Small intestine (tissue), 7 donors: ENCODE data around the gene FLYWCH2. TPM values are rescaled to one million over a fixed set of nuclear protein-coding genes. Genes with fewer than 3 reads are reported as not detected.
A peak's percentile ranks its signal among the peaks of the same experiment; 100 is the strongest.
"Not testable (repeated sequence)": the region's sequence is repeated elsewhere in the genome, so short reads cannot be mapped to it uniquely, and the experiment has no call there.

Experiments used
- DNase-seq, 2 donors: peaks; one replicate each; pipeline versions ENCODE4 v3.0.0 to v3.0.0-alpha.2; 2013
- FAIRE-seq: peaks from 2 replicates; lab custom pipeline; 2012; peaks lifted over from hg19 to GRCh38; lab: Jason Lieb, UNC
- H3K27ac ChIP-seq, 3 donors: one replicate each; pipeline ENCODE4 v1.5.1; 2013; ENCODE audit warnings: low read length in 2 of 3, mild to moderate bottlenecking in 2 of 3, control low read depth in 1 of 3, inconsistent platforms in 1 of 3, low read depth in 1 of 3, moderate library complexity in 1 of 3
- H3K27me3 ChIP-seq, 3 donors: one replicate each; pipeline ENCODE4 v1.6.1; 2013; ENCODE audit warnings: low read length in 3 of 3, inconsistent platforms in 1 of 3; ENCODE audit not compliant: control insufficient read depth in 3 of 3, insufficient read depth in 3 of 3
- H3K36me3 ChIP-seq, 3 donors: one replicate each; pipeline ENCODE4 v1.6.1; 2013; ENCODE audit warnings: low read length in 3 of 3, inconsistent platforms in 1 of 3, low read depth in 1 of 3, mild to moderate bottlenecking in 1 of 3, moderate library complexity in 1 of 3; ENCODE audit not compliant: control insufficient read depth in 3 of 3, insufficient read depth in 2 of 3
- H3K4me1 ChIP-seq, 3 donors: one replicate each; pipeline ENCODE4 v1.6.1; 2013; ENCODE audit warnings: low read length in 2 of 3, inconsistent platforms in 1 of 3, low read depth in 1 of 3, mild to moderate bottlenecking in 1 of 3, moderate library complexity in 1 of 3; ENCODE audit not compliant: control insufficient read depth in 3 of 3, insufficient read depth in 2 of 3
- H3K4me3 ChIP-seq, 3 donors: one replicate each; pipeline ENCODE4 v1.5.1; 2013; ENCODE audit warnings: low read length in 3 of 3, control low read depth in 1 of 3, inconsistent platforms in 1 of 3, low read depth in 1 of 3, mild to moderate bottlenecking in 1 of 3, moderate library complexity in 1 of 3
- H3K9me3 ChIP-seq, 2 donors: one replicate each; pipeline ENCODE4 v1.6.1; 2013; ENCODE audit warnings: low read depth in 1 of 2, low read length in 1 of 2; ENCODE audit not compliant: control insufficient read depth in 2 of 2, insufficient read depth in 1 of 2
- WGBS, 3 donors: extraction: QIAGEN DNeasy Blood & Tissue Kit; methylation state at CpG; one replicate each; pipeline ENCODE4 v1.1.7; 2013; 5-methylcytosine and 5-hydroxymethylcytosine counted together
- polyA plus RNA-seq, 4 donors: library from polyadenylated mRNA; stranded (reverse) in 3 of 4; unstranded in 1 of 4; fragments of 200-250 nt in 3 of 4; fragments of 120-200 nt in 1 of 4; gene quantifications; one replicate each; pipeline versions ENCODE4 v1.2.1 to v1.2.3, GENCODE V29; 2013
- donor health status: healthy with polysubstance abuse.
- donor health status: control.
- donor health status: control.
- donor health status: Bipolar disorder and iron deficiency.
- donor health status: healthy.

FLYWCH2 gene
- polyA plus RNA-seq, 4 donors: 9.1 to 30.2 (median 23.3) TPM

GRCh38 chr16:2900526-2901075, 17.6 kb downstream of the FLYWCH2 start:
- H3K4me3 ChIP-seq: no peak overlapping the region
- DNase-seq (no peak), FAIRE-seq (no peak)
- H3K27me3 ChIP-seq: no peaks in the 10 kb centered on the region
- WGBS, 3 donors: 92 to 98% (median 95%) methylated on average over 15 of the region's 15 CpGs
- H3K36me3 ChIP-seq: peaks cover 0 to 17% (median 0%) of the 10 kb centered on the region in 3 donors
- H3K27ac ChIP-seq: no peak overlapping the region
- peaks cover 0 to 13% (median 4%) of the 10 kb centered on the region in 3 donors for H3K4me1 ChIP-seq
- H3K9me3 ChIP-seq: no peaks in the 10 kb centered on the region

- FAIRE-seq (no peak), DNase-seq (no peak)
- no peaks in the 10 kb centered on the region for H3K27me3 ChIP-seq
- H3K27ac ChIP-seq: no peak overlapping the region
- peaks cover 0 to 13% (median 7%) of the 10 kb centered on the region in 3 donors for H3K4me1 ChIP-seq
- 92 to 94% (median 92%) methylated on average over 9 of the region's 9 CpGs for WGBS, 3 donors
- H3K4me3 ChIP-seq: no peak overlapping the region
- peaks cover 0 to 7% (median 0%) of the 10 kb centered on the region in 3 donors for H3K36me3 ChIP-seq
- H3K9me3 ChIP-seq: peaks cover 0 to 10% of the 10 kb centered on the region in 2 donors
Measured at GRCh38 chr16:2902337-2903130, 19.5 kb downstream of the FLYWCH2 start.

GRCh38 chr16:2904100-2904921, 21.3 kb downstream of the FLYWCH2 start:
- Histone ChIP-seq H3K9me3 (peaks cover 0 to 10% of the 10 kb centered on the region in 2 donors), H3K4me3 (peak overlapping the region; percentile 65 to 90 (median 86)), H3K27me3 (peaks cover 0 to 3% (median 0%) of the 10 kb centered on the region in 3 donors), H3K27ac (peak overlapping the region; percentile 85 to 95 (median 92)), H3K4me1 (peaks cover 0 to 7% (median 4%) of the 10 kb centered on the region in 3 donors), H3K36me3 (peaks cover 0 to 3% (median 0%) of the 10 kb centered on the region in 3 donors)
- WGBS, 3 donors: 0 to 1% (median 1%) methylated on average over 62 of the region's 62 CpGs
- FAIRE-seq: no peak
- DNase-seq: peak; percentile 86 to 94

GRCh38 chr16:2904922-2905240, 21.9 kb downstream of the FLYWCH2 start:
- Histone ChIP-seq H3K27ac (peak overlapping the region; percentile 85 to 95 (median 92)), H3K27me3 (peaks cover 0 to 5% (median 0%) of the 10 kb centered on the region in 3 donors), H3K4me3 (peak overlapping the region; percentile 65 to 90 (median 86)), H3K36me3 (no peaks in the 10 kb centered on the region), H3K4me1 (peaks cover 0 to 7% (median 4%) of the 10 kb centered on the region in 3 donors), H3K9me3 (peaks cover 0 to 10% of the 10 kb centered on the region in 2 donors)
- 0% methylated on average over 27 to 32 of the region's 32 CpGs for WGBS, 3 donors
- FAIRE-seq (no peak), DNase-seq (no peak)

- H3K4me3 ChIP-seq: peak overlapping the region; percentile 65 to 90 (median 86)
- H3K4me1 ChIP-seq: peaks cover 0 to 7% (median 4%) of the 10 kb centered on the region in 3 donors
- no peaks in the 10 kb centered on the region for H3K36me3 ChIP-seq
- H3K9me3 ChIP-seq: peaks cover 0 to 10% of the 10 kb centered on the region in 2 donors
- peak overlapping the region; percentile 85 to 95 (median 92) for H3K27ac ChIP-seq
- FAIRE-seq (no peak), DNase-seq (peak; percentile 93 to 99)
- WGBS, 3 donors: 1% methylated on average over 40 to 50 of the region's 51 CpGs
- H3K27me3 ChIP-seq: peaks cover 0 to 7% (median 0%) of the 10 kb centered on the region in 3 donors
Measured at GRCh38 chr16:2905241-2905987, 22.4 kb downstream of the FLYWCH2 start.

GRCh38 chr16:2905988-2906387, 23.0 kb downstream of the FLYWCH2 start:
- Histone ChIP-seq H3K27me3 (peaks cover 0 to 9% (median 0%) of the 10 kb centered on the region in 3 donors), H3K4me3 (no peak overlapping the region)

GRCh38 chr16:2907084-2907753, 24.2 kb downstream of the FLYWCH2 start:
- not testable (repeated sequence) for H3K4me1 ChIP-seq, H3K4me3 ChIP-seq, H3K27me3 ChIP-seq, H3K27ac ChIP-seq, H3K36me3 ChIP-seq, FAIRE-seq
- H3K9me3 ChIP-seq: peaks cover 0 to 10% of the 10 kb centered on the region in 2 donors
- 14 to 19% (median 15%) methylated on average over 16 to 17 of the region's 17 CpGs for WGBS, 3 donors
- peak; percentile 35 to 45 for DNase-seq

More at GRCh38 chr16:2905988-2906387, 23.0 kb downstream of the FLYWCH2 start:
- FAIRE-seq: no peak
- WGBS, 3 donors: 20 to 31% (median 25%) methylated on average over 12 of the region's 12 CpGs
- peaks cover 0 to 7% (median 4%) of the 10 kb centered on the region in 3 donors for H3K4me1 ChIP-seq
- peaks cover 0 to 10% of the 10 kb centered on the region in 2 donors for H3K9me3 ChIP-seq
- peak overlapping the region in 1 of 3 donors; percentile 72 for H3K27ac ChIP-seq
- DNase-seq: no peak
- H3K36me3 ChIP-seq: no peaks in the 10 kb centered on the region
